Retina (tissue), 1 donor: ENCODE measurements around the gene GRAMD2B.
"Not testable (repeated sequence)": the region's sequence is repeated elsewhere in the genome, so short reads cannot be mapped to it uniquely, and the experiment has no call there.

Experiments
- DNase-seq: peaks from one replicate; pipeline ENCODE4 v3.0.0-alpha.2; 2016

GRAMD2B gene

DNA sequence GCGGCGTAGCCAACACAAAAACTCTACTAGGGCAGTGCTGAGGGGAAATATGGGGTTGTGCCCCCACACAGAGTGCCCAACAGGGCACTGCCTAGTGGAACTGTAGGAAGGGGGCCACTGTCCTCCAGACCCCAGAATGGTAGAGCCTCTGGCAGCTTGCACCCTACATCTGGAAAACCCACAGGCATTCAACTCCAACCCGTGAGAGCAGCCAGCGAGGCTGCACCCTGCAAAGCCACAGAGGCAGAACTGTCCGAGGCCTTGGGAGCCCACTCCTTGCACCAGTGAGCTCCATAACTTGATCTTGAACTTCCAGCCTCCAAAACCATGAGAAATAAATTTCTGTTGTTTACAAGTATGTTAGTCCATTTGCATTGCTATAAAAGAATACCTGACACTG is 27.7 kb downstream of the GRAMD2B start:
- no peak for DNase-seq

- DNase-seq, result no peak
Measured at GRCh38 chr5:126452477-126452876, 29.3 kb downstream of the GRAMD2B start.

GRCh38 chr5:126454081-126454480 is 30.9 kb downstream of the GRAMD2B start:
- DNase-seq, result no peak

- DNase-seq, result no peak
Measured at GRCh38 chr5:126454535-126454934, 31.3 kb downstream of the GRAMD2B start.

DNA sequence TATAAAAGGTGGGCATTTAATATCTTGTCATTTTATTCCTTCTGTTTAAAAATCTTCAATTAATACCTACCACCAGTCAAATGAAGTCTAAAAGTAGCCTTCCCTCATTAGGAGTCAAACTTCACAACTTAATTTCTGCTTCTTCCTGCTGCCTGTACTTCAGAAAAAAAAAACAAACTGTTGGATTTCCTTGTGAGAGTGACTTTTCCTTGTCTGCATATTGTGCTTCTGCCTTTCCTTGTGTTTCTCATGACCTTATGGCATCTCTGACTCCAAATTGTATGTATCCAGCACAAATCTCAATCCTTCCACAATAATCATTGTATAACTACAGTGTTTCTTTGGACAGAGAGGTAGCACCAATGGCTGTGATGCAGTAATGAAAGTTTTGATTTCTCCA is 32.1 kb downstream of the GRAMD2B start:
- DNase-seq, result no peak

GRCh38 chr5:126455728-126456127 is 32.5 kb downstream of the GRAMD2B start:
- no peak for DNase-seq

DNA sequence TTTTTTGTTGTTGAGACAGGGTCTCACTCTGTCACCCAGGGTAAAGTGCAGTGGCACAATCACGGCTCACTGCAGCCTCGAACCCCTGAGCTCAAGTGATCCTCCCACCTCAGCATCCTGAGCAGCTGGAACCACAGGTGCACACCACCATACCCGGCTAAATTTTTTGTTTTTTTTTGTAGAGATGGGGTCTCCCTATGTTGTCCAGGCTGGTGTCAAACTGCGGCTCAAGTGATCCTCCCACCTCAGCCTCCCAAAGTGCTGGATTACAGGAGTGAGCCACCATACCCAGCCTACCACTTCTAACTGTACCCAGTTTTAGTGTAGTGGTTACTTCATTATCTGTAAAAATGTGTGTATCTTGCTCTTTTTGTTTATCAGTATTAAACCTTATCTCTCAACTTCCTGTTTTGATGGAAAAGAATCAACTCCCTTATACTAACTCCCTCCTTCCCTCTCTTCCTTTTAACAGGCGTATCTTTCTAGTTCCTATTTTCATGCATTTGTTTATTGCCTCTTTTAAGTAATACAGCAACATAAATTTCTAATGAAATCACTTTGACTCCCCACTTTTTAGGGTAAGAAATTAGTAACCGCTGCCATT is 33.1 kb downstream of the GRAMD2B start:
- DNase-seq, result no peak

- no peak for DNase-seq
Measured at GRCh38 chr5:126460459-126460858, 37.2 kb downstream of the GRAMD2B start.

- DNase-seq, result no peak
Measured at GRCh38 chr5:126460977-126461376, 37.8 kb downstream of the GRAMD2B start.

DNA sequence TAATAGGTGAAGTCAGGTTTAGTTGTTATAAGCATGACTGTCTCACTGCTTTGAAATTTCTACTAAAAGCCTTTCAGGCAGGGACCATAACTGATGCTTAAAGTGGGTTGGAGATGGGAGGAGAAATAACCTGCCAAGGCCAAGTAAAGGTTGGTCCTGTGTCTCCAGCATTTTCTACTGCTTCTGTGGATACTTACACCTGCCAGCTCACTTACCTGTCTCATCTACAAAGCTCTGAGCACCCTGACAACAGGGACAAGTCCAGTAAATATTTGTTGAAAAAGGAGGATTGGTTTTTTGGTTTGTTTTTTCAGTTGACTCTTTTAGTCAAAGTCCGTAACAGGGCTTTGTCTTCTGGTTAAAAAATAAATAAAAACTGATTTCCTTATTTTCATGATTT is 38.6 kb downstream of the GRAMD2B start:
- DNase-seq, result no peak

- no peak for DNase-seq
Measured at GRCh38 chr5:126462239-126463014, 39.2 kb downstream of the GRAMD2B start.

GRCh38 chr5:126464016-126464415 is 40.8 kb downstream of the GRAMD2B start:
- no peak for DNase-seq

- DNase-seq, result no peak
Measured at GRCh38 chr5:126464959-126465358, 41.8 kb downstream of the GRAMD2B start.

GRCh38 chr5:126468091-126468490 is 44.9 kb downstream of the GRAMD2B start:
- no peak for DNase-seq

DNA sequence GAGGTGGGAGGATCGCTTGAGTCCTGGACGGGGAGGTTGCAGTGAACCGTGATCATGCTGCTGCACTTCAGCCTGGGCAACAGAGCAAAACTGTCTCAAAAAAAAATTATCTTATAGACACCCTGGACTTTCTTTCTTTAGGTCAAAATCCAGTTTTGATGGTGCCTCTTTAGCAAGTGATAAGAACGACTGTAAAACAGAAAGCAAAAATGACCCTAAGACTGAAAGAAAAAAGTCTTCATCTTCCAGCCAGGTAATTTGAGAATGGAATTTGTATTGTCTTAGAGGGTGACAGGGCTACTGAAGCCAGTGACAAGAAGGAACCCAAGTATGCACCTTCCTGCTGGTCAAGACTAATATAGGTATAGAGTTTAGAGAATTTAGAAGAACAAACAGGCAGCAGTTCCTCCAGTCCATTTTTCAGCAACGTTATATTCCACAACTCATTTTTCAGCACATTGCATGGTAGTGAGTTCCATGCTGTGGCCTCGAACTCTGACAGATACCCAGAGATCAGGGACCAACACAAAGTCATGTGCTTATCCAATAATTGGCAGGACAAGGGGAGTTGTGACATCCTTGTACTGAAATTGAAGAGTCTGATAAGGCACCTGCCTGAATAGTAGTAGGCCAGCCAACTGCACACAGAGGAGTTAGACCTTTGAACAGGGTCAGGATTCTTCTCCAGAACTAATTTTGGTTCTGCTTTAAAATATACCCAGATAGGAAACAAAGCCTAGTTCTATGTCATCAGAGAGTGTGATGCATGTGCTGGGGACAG is 46.5 kb downstream of the GRAMD2B start:
- DNase-seq, result no peak

- DNase-seq, result not testable (repeated sequence)
Measured at GRCh38 chr5:126470529-126470928, 47.3 kb downstream of the GRAMD2B start.

DNA sequence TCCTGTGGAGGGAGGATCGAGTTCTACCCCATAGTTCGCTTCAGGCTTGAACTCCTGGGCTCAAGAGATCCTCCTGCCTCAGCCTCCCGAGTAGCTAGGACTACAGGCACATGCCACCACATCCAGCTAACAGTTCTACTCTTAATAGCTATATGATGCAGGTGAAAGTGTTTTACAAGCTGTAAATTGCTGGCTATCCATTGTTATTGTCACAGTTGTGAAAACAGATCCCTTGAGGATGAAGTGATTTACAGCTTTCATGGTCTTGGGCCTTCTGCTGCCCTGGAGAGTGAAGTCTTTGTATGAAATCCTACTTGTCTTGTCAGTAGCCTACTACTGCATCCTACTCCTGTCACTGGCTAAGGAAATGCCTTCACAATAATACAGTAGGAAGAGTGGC is 48.0 kb downstream of the GRAMD2B start:
- no peak for DNase-seq

DNA sequence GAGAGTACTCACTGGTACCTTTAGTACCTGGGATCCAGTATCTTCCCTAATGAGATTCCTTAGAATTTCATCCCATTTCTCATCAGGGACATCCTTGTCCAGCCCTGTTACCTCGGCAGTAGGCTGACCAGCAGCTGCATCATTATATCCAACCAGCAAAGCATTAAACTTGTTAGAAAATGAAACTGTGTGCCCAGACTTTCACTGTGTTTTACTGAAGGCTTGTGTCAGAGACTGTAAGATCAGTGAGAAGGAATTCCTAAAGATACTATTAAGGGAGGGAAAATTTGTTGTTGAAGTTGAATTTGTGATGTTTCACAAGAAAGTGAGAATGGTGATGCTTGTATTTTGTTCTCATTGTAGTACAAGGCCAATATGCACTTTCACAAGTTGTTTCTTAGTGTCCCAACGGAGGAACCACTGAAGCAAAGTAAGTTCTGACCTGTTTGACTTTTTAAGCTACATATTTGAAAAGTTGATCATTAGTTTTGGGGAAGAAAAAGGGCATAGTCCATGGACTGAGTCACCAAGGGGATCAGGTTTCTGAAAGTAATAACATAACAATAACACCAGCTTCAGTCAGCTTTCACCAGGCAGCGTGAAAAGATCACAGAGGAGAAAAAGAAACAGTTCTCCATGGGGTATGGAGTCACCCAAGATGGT is 48.8 kb downstream of the GRAMD2B start:
- DNase-seq, result no peak

GRCh38 chr5:126472538-126472889 is 49.3 kb downstream of the GRAMD2B start:
- no peak for DNase-seq

DNA sequence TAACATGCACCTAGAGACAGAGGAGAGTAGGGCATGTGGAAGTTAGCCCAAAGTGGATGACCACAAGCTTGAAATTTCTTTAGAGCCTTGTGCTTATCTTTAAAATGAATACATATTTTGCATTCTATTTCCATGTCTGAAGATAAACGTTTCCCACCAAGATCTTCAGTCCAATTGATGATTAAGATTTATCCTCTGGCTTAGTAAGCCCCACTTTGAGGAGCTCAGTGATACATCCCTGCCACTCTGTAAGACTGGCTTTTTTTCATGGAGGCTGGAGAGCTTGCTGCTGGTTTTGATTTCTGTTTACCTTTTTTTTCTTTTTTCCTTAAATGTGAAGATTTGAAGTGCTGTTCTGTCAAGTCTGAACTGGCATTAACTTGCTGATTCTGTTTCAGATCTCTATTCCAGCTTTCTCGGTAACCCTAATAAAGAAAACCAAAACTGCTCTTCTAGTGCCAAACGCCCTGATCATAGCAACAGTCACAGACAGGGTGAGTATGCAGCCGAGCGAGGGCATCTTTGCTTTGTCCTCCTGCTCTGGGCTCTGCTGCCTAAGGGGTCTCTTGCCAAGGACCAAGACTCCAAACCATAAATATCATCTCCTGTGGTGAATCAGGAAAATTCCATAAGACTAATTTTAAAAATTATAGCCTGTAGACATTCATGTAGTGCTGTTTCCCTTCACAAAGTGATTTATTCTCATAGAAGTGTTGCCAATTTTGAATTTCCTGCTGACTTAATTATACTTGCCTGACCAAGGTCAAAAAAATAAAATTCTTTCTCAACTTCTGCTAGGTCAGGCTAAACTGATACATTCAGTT is 54.3 kb downstream of the GRAMD2B start:
- no peak for DNase-seq

DNA sequence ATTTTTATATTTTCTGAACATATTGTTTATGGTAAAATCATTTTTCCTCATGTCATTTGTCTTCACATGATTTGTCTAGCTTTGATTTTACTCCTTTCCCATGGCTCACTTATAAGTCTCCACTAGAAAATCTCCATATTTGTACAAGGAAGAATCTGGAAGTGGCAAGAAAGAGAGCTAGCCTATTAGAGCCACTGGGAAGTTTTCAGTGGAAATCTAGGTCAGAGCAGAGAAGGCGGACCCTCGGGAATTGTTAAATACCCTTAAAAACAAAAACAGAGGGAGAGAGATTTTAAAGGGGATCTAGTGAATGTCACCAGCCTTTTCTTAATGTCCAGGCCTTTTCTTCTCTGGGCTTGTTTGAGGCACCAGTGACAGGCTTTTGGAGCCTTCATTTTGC is 56.6 kb downstream of the GRAMD2B start:
- no peak for DNase-seq

- no peak for DNase-seq
Measured at GRCh38 chr5:126480824-126481223, 57.6 kb downstream of the GRAMD2B start.

- DNase-seq, result no peak
Measured at GRCh38 chr5:126481243-126481642, 58.0 kb downstream of the GRAMD2B start.
